K562 (cell line): Measurements from ENCODE around the gene NTRK1. TPM values are rescaled to one million over a fixed set of nuclear protein-coding genes. Genes with fewer than 3 reads are reported as not detected.

Experiments used
- ETV5 ChIP-seq: sonication (generic); formaldehyde crosslinking; IDR thresholded peaks from 2 replicates; pipeline ENCODE4 v1.4.0; 2020; ENCODE audit warnings: low read depth, mild to moderate bottlenecking, missing genetic modification reagents
- EZH2 ChIP-seq: IDR thresholded peaks from 2 replicates; pipeline ENCODE4 v1.6.1; 2012; ENCODE audit warnings: low read depth, mild to moderate bottlenecking, inconsistent platforms, low read length, borderline replicate concordance
- FOXJ2 ChIP-seq: fragments of 200-800 bp; sonication (Bioruptor generic); IDR thresholded peaks from 2 replicates; pipeline ENCODE4 v1.6.1; 2016; ENCODE audit warnings: missing genetic modification characterization, missing compliant biosample characterization
- HDAC2 ChIP-seq: fragments of 450-650 bp; IDR thresholded peaks from 2 replicates; pipeline ENCODE4 v1.6.1; 2016; ENCODE audit warnings: mild to moderate bottlenecking
- HNRNPUL1 ChIP-seq: fragments of 200-400 bp; formaldehyde crosslinking; IDR thresholded peaks from 2 replicates; pipeline ENCODE4 v1.6.1; 2017; ENCODE audit warnings: low read length
- KDM1A ChIP-seq, 2 experiments: fragments of 450-650 bp; IDR thresholded peaks; 2 replicates each; pipeline ENCODE4 v1.6.1; 2016; ENCODE audit warnings: mild to moderate bottlenecking in 2 of 2
- KDM5B ChIP-seq: fragments of 200-600 bp; sonication (generic); IDR thresholded peaks from 2 replicates; pipeline ENCODE4 v1.6.1; 2012; ENCODE audit warnings: low read depth, mild to moderate bottlenecking, moderate library complexity, low read length, control low read depth, inconsistent platforms; ENCODE audit not compliant: insufficient replicate concordance
- KLF13 ChIP-seq: fragments of 450-650 bp; IDR thresholded peaks from 2 replicates; pipeline ENCODE4 v1.6.1; 2016; ENCODE audit warnings: missing genetic modification characterization, low read depth, mild to moderate bottlenecking, missing compliant biosample characterization, moderate library complexity, borderline replicate concordance
- MYC ChIP-seq, 2 experiments: fragments of 250-450 bp in 1 of 2; sonication (Bioruptor Pico) in 1 of 2; IDR thresholded peaks; 2 replicates each; pipeline versions ENCODE4 v1.5.1 to v1.6.1; 2012 to 2021; ENCODE audit warnings: low read depth in 2 of 2, borderline replicate concordance in 1 of 2, improper control_type of control experiment in 1 of 2, low read length in 1 of 2, mild to moderate bottlenecking in 1 of 2, moderate library complexity in 1 of 2
- RAD21 ChIP-seq, 2 experiments: fragments of 250-450 bp in 1 of 2; fragments of 450-650 bp in 1 of 2; sonication (Bioruptor Pico) in 1 of 2; formaldehyde crosslinking in 1 of 2; IDR thresholded peaks in 1 of 2; conservative IDR thresholded peaks in 1 of 2; 2 replicates each; pipeline versions ENCODE4 v1.4.0 to v1.8.0; 2020 to 2022; ENCODE audit warnings: mild to moderate bottlenecking in 2 of 2, moderate library complexity in 1 of 2
- RUNX1 ChIP-seq: sonication (generic); IDR thresholded peaks from 2 replicates; pipeline ENCODE4 v1.6.1; 2016; ENCODE audit warnings: antibody characterized with exemption, low read depth
- SMAD2 ChIP-seq: fragments of 150-350 bp; IDR thresholded peaks from 2 replicates; pipeline ENCODE4 v1.6.1; 2014; ENCODE audit warnings: low read depth, mild to moderate bottlenecking, low read length
- SMARCA5 ChIP-seq: fragments of 450-650 bp; IDR thresholded peaks from 2 replicates; pipeline ENCODE4 v1.6.1; 2016
- VEZF1 ChIP-seq: fragments of 200-800 bp; sonication (Bioruptor generic); IDR thresholded peaks from 2 replicates; pipeline ENCODE4 v1.6.1; 2017; ENCODE audit warnings: missing genetic modification characterization, missing compliant biosample characterization
- ZNF175 ChIP-seq: fragments of 200-800 bp; sonication (Bioruptor generic); IDR thresholded peaks from 2 replicates; pipeline ENCODE4 v1.6.1; 2016; ENCODE audit warnings: low read depth, mild to moderate bottlenecking, missing genetic modification characterization, missing compliant biosample characterization
- ZNF695 ChIP-seq: fragments of 450-650 bp; formaldehyde crosslinking; IDR thresholded peaks from 2 replicates; pipeline ENCODE4 v1.4.0; 2020; ENCODE audit warnings: mild to moderate bottlenecking, moderate library complexity
- polyA plus RNA-seq, 8 experiments: library from polyadenylated mRNA; depleted of rRNA in 4 of 8; stranded (reverse) in 5 of 8; unstranded in 3 of 8; fragments of >200 nt; fragmentation: Nextera tagmentation in 2 of 8; fragmentation: Illumina TruSeq in 1 of 8; extraction: Ambion mirVana in 2 of 8; extraction: Trizol in 1 of 8; gene quantifications; 2 replicates each; pipeline versions ENCODE4 v1.2.1 to v1.2.3, GENCODE V29; 2011 to 2014; ENCODE audit warnings: inconsistent platforms in 1 of 8, missing spikeins in 1 of 8
- total RNA-seq, 7 experiments: library from RNA; depleted of rRNA in 6 of 7; stranded (reverse); fragments of >200 nt in 6 of 7; fragmentation: Illumina TruSeq in 2 of 7; extraction: Trizol in 2 of 7; gene quantifications; 2 replicates each; pipeline versions ENCODE4 v1.2.1 to v1.2.3, GENCODE V29; 2011 to 2021; ENCODE audit warnings: low replicate concordance in 1 of 7
- TF ChIP-seq, protein P1 (sequence below): fragments of 450-650 bp; formaldehyde crosslinking; IDR thresholded peaks from 2 replicates; pipeline ENCODE4 v1.4.0; 2022; ENCODE audit warnings: mild to moderate bottlenecking, moderate library complexity
- TF ChIP-seq, protein P2 (sequence below): sonication (generic); formaldehyde crosslinking; IDR thresholded peaks from 2 replicates; pipeline ENCODE4 v1.8.0; 2022; ENCODE audit warnings: mild to moderate bottlenecking, missing genetic modification reagents
- TF ChIP-seq, protein P3 (sequence below): sonication (generic); formaldehyde crosslinking; IDR thresholded peaks from 2 replicates; pipeline ENCODE4 v1.5.0; 2020; ENCODE audit warnings: missing genetic modification reagents
- TF ChIP-seq, protein P4 (sequence below): fragments of 450-650 bp; IDR thresholded peaks from 2 replicates; pipeline ENCODE4 v1.6.1; 2016

NTRK1 gene
- total and polyA plus RNA-seq, 9 of the 15 experiments (the other 6 are each of a cell fraction or from before 2014, with no cell fraction given): 0.46 to 30.0 (median 7.9) TPM

DNA sequence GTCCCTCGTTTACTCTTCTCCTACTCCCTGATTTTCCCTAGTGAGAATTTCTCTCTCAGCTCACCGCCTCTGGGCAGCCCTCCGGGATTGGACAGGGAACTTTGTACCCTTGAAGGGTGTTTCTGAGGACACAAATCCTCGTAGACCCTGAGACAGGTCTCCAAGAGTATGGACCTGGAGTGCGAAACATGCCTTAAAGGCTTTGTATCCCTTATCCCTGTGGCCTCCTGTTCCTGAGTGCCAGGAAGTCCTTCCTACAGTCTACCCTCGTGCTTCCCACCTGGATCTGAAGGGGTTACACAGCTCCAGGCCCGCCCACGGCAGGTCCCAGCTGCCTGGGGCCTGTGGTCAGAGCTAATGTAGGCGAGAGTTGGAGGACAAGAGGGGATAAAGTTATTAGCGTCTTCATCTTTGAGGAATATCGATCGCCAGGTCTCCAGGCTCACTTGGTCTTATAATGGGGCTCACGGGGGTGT lies 25.3 kb downstream of the NTRK1 start (continued):
- TF ChIP-seq RUNX1: no peak
- no peak for TF ChIP-seq ZNF695 (CRISPR knock-in tag)
- no peak for TF ChIP-seq HNRNPUL1
- no peak for TF ChIP-seq VEZF1
- peak in 1 of 2 experiments; percentile 48; a peak in 2 of 4 replicates for TF ChIP-seq KDM1A (IDR thresholded peaks at IDR 0.05)
- no peak for TF ChIP-seq ZNF175 (CRISPR knock-in tag)
- TF ChIP-seq RAD21 (CRISPR knock-in tag; conservative IDR thresholded peaks at IDR 0.05 in 1 of 2, IDR thresholded peaks at IDR 0.05 in 1 of 2): no peak
- TF ChIP-seq, protein P1, sequence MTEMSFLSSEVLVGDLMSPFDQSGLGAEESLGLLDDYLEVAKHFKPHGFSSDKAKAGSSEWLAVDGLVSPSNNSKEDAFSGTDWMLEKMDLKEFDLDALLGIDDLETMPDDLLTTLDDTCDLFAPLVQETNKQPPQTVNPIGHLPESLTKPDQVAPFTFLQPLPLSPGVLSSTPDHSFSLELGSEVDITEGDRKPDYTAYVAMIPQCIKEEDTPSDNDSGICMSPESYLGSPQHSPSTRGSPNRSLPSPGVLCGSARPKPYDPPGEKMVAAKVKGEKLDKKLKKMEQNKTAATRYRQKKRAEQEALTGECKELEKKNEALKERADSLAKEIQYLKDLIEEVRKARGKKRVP (CRISPR knock-in tag): no peak
- TF ChIP-seq FOXJ2 (tag): no peak
- TF ChIP-seq, protein P2, sequence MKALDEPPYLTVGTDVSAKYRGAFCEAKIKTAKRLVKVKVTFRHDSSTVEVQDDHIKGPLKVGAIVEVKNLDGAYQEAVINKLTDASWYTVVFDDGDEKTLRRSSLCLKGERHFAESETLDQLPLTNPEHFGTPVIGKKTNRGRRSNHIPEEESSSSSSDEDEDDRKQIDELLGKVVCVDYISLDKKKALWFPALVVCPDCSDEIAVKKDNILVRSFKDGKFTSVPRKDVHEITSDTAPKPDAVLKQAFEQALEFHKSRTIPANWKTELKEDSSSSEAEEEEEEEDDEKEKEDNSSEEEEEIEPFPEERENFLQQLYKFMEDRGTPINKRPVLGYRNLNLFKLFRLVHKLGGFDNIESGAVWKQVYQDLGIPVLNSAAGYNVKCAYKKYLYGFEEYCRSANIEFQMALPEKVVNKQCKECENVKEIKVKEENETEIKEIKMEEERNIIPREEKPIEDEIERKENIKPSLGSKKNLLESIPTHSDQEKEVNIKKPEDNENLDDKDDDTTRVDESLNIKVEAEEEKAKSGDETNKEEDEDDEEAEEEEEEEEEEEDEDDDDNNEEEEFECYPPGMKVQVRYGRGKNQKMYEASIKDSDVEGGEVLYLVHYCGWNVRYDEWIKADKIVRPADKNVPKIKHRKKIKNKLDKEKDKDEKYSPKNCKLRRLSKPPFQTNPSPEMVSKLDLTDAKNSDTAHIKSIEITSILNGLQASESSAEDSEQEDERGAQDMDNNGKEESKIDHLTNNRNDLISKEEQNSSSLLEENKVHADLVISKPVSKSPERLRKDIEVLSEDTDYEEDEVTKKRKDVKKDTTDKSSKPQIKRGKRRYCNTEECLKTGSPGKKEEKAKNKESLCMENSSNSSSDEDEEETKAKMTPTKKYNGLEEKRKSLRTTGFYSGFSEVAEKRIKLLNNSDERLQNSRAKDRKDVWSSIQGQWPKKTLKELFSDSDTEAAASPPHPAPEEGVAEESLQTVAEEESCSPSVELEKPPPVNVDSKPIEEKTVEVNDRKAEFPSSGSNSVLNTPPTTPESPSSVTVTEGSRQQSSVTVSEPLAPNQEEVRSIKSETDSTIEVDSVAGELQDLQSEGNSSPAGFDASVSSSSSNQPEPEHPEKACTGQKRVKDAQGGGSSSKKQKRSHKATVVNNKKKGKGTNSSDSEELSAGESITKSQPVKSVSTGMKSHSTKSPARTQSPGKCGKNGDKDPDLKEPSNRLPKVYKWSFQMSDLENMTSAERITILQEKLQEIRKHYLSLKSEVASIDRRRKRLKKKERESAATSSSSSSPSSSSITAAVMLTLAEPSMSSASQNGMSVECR (CRISPR knock-in tag): no peak
- TF ChIP-seq, protein P3, sequence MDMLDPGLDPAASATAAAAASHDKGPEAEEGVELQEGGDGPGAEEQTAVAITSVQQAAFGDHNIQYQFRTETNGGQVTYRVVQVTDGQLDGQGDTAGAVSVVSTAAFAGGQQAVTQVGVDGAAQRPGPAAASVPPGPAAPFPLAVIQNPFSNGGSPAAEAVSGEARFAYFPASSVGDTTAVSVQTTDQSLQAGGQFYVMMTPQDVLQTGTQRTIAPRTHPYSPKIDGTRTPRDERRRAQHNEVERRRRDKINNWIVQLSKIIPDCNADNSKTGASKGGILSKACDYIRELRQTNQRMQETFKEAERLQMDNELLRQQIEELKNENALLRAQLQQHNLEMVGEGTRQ (CRISPR knock-in tag): no peak
- TF ChIP-seq, protein P4, sequence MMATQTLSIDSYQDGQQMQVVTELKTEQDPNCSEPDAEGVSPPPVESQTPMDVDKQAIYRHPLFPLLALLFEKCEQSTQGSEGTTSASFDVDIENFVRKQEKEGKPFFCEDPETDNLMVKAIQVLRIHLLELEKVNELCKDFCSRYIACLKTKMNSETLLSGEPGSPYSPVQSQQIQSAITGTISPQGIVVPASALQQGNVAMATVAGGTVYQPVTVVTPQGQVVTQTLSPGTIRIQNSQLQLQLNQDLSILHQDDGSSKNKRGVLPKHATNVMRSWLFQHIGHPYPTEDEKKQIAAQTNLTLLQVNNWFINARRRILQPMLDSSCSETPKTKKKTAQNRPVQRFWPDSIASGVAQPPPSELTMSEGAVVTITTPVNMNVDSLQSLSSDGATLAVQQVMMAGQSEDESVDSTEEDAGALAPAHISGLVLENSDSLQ: no peak
- TF ChIP-seq SMAD2: no peak
- no peak for TF ChIP-seq MYC (IDR thresholded peaks at IDR 0.05; ENCODE audit: low read depth, low read length)
- no peak for TF ChIP-seq MYC (CRISPR knock-in tag; IDR thresholded peaks at IDR 0.05; ENCODE audit: borderline replicate concordance, low read depth)
- no peak for TF ChIP-seq KDM5B
- TF ChIP-seq HDAC2: 0 out of 2 replicates have a peak, but pooled peaks have one; percentile 20
- no peak for TF ChIP-seq KLF13 (tag)
- no peak for TF ChIP-seq EZH2
- no peak for TF ChIP-seq ETV5 (CRISPR knock-in tag)
- TF ChIP-seq SMARCA5: peak; percentile 80; the same call in 1 of the 2 replicates
